ENCODE measurements around the gene LRRN4. TPM values are rescaled to one million over a fixed set of nuclear protein-coding genes. Genes with fewer than 3 reads are reported as not detected.

Gene LRRN4
- total and polyA plus RNA-seq, 4 donors, result 0.14 to 0.18 (median 0.16) TPM

- DNase-seq (ENCODE audit: low spot score), result no peak
- no peak overlapping the region for H3K9ac ChIP-seq (ENCODE audit: low read depth in 1 of 2, low read length in 2 of 2)
- H3K4me1 ChIP-seq (ENCODE audit: control insufficient read depth in 4 of 4, insufficient read depth in 4 of 4, low read length in 3 of 4), result peaks cover 2 to 5% (median 4%) of the 10 kb centered on the region in 4 donors
- no peaks in the 10 kb centered on the region for H3K9me3 ChIP-seq (ENCODE audit: control insufficient read depth in 4 of 4, low read length in 3 of 4)
- no peak for TF ChIP-seq HNF4A (conservative IDR thresholded peaks at IDR 0.05)
- no peak for TF ChIP-seq ZBTB33 (IDR thresholded peaks at IDR 0.05)
- no peak for TF ChIP-seq FOXA1 (IDR thresholded peaks at IDR 0.05)
- peaks cover 8 to 21% (median 16%) of the 10 kb centered on the region in 4 donors for H3K36me3 ChIP-seq (ENCODE audit: control insufficient read depth in 4 of 4, insufficient read depth in 3 of 4, low read depth in 1 of 4, low read length in 3 of 4)
- H3K4me3 ChIP-seq (ENCODE audit: low read depth in 1 of 3, low read length in 3 of 3), result no peak overlapping the region
- no peak overlapping the region for H3K27ac ChIP-seq (ENCODE audit: low read depth in 1 of 2, low read length in 2 of 2)
- no peaks in the 10 kb centered on the region for H3K27me3 ChIP-seq (ENCODE audit: control insufficient read depth in 4 of 4, insufficient read depth in 4 of 4, low read length in 3 of 4)
Measured at GRCh38 chr20:6017467-6017866, 36.4 kb downstream of the LRRN4 start.

DNA sequence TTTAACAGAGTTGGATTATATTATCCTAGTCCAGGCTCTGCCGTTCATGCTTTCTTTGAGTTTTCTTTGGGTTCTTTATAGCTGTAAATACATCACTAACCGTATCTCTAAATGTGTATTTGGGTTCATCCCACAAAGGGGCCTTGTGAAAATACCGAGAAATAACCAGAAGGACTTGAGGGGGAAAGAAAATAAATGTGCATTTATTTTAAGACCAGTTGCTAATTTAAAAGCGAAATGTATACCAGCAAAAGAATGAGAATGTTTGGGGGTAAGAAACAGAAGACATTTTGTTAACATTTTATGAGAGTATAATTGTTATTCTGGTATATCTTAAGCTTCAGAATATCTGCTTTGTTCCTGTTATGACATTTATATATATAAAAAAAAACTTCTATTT lies 38.9 kb downstream of the LRRN4 start:
- Histone ChIP-seq H3K9me3 (ENCODE audit: control insufficient read depth in 4 of 4, low read length in 3 of 4) (no peaks in the 10 kb centered on the region), H3K27me3 (ENCODE audit: control insufficient read depth in 4 of 4, insufficient read depth in 4 of 4, low read length in 3 of 4) (no peaks in the 10 kb centered on the region), H3K27ac (ENCODE audit: low read depth in 1 of 2, low read length in 2 of 2) (no peak overlapping the region), H3K9ac (ENCODE audit: low read depth in 1 of 2, low read length in 2 of 2) (no peak overlapping the region), H3K36me3 (ENCODE audit: control insufficient read depth in 4 of 4, insufficient read depth in 3 of 4, low read depth in 1 of 4, low read length in 3 of 4) (peaks cover 13 to 38% (median 23%) of the 10 kb centered on the region in 4 donors), H3K4me3 (ENCODE audit: low read depth in 1 of 3, low read length in 3 of 3) (no peak overlapping the region), H3K4me1 (ENCODE audit: control insufficient read depth in 4 of 4, insufficient read depth in 4 of 4, low read length in 3 of 4) (peaks cover 2 to 15% (median 9%) of the 10 kb centered on the region in 4 donors)
- TF ChIP-seq ZBTB33 (IDR thresholded peaks at IDR 0.05) (no peak), HNF4A (conservative IDR thresholded peaks at IDR 0.05) (no peak), FOXA2 (IDR thresholded peaks at IDR 0.05) (no peak), GABPA (IDR thresholded peaks at IDR 0.05 in 1 of 2, conservative IDR thresholded peaks at IDR 0.05 in 1 of 2) (no peak), TAF1 (conservative IDR thresholded peaks at IDR 0.05) (no peak)
- TF ChIP-seq, protein P1, sequence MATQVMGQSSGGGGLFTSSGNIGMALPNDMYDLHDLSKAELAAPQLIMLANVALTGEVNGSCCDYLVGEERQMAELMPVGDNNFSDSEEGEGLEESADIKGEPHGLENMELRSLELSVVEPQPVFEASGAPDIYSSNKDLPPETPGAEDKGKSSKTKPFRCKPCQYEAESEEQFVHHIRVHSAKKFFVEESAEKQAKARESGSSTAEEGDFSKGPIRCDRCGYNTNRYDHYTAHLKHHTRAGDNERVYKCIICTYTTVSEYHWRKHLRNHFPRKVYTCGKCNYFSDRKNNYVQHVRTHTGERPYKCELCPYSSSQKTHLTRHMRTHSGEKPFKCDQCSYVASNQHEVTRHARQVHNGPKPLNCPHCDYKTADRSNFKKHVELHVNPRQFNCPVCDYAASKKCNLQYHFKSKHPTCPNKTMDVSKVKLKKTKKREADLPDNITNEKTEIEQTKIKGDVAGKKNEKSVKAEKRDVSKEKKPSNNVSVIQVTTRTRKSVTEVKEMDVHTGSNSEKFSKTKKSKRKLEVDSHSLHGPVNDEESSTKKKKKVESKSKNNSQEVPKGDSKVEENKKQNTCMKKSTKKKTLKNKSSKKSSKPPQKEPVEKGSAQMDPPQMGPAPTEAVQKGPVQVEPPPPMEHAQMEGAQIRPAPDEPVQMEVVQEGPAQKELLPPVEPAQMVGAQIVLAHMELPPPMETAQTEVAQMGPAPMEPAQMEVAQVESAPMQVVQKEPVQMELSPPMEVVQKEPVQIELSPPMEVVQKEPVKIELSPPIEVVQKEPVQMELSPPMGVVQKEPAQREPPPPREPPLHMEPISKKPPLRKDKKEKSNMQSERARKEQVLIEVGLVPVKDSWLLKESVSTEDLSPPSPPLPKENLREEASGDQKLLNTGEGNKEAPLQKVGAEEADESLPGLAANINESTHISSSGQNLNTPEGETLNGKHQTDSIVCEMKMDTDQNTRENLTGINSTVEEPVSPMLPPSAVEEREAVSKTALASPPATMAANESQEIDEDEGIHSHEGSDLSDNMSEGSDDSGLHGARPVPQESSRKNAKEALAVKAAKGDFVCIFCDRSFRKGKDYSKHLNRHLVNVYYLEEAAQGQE (IDR thresholded peaks at IDR 0.05), result no peak
- WGBS, result 93% methylated on average over 4 of the region's 4 CpGs
- no peak for DNase-seq (ENCODE audit: low spot score)

DNA sequence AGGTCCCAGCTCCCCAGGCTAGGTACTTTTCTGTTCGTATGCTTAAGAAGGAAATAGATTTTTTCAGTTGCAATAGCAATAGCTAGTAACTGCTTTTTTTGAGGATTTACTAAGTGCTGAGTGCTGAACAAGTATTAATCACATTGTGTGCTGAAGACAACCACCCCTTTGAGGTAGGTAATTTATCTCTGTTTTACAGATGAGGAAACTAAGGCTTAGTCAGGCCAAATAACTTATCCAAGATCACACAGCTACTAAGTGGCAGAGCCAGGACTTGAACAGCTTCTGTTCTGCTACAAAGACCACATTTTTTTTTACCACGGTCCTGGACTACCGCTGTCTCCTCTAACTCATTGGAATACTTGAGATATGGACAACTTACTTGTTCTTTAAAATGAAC lies 39.8 kb downstream of the LRRN4 start:
- DNase-seq (ENCODE audit: low spot score), result no peak
- Histone ChIP-seq H3K9me3 (ENCODE audit: control insufficient read depth in 4 of 4, low read length in 3 of 4) (no peaks in the 10 kb centered on the region), H3K4me3 (ENCODE audit: low read depth in 1 of 3, low read length in 3 of 3) (no peak overlapping the region), H3K4me1 (ENCODE audit: control insufficient read depth in 4 of 4, insufficient read depth in 4 of 4, low read length in 3 of 4) (peaks cover 2 to 20% (median 16%) of the 10 kb centered on the region in 4 donors), H3K27me3 (ENCODE audit: control insufficient read depth in 4 of 4, insufficient read depth in 4 of 4, low read length in 3 of 4) (no peaks in the 10 kb centered on the region), H3K27ac (ENCODE audit: low read depth in 1 of 2, low read length in 2 of 2) (no peak overlapping the region), H3K36me3 (ENCODE audit: control insufficient read depth in 4 of 4, insufficient read depth in 3 of 4, low read depth in 1 of 4, low read length in 3 of 4) (peaks cover 13 to 40% (median 24%) of the 10 kb centered on the region in 4 donors), H3K9ac (ENCODE audit: low read depth in 1 of 2, low read length in 2 of 2) (no peak overlapping the region)
- WGBS, result 89% methylated on average over 3 of the region's 3 CpGs
- no peak for TF ChIP-seq ZBTB33 (IDR thresholded peaks at IDR 0.05)
- no peak for TF ChIP-seq HNF4A (conservative IDR thresholded peaks at IDR 0.05)
- TF ChIP-seq, protein P2, sequence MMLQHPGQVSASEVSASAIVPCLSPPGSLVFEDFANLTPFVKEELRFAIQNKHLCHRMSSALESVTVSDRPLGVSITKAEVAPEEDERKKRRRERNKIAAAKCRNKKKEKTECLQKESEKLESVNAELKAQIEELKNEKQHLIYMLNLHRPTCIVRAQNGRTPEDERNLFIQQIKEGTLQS (IDR thresholded peaks at IDR 0.05), result no peak
- no peak for TF ChIP-seq RAD21 (IDR thresholded peaks at IDR 0.05)
- TF ChIP-seq FOXA2 (IDR thresholded peaks at IDR 0.05), result no peak
- no peak for TF ChIP-seq NR2F2 (IDR thresholded peaks at IDR 0.05)
- TF ChIP-seq CTCF (IDR thresholded peaks at IDR 0.05; ENCODE audit: low read depth, low read length, missing input control), result no peak

Measured in liver (tissue), 9 donors.